Adrenal gland (tissue), 12 donors: ENCODE results near the gene GYPC. TPM values are rescaled to one million over a fixed set of nuclear protein-coding genes. Genes with fewer than 3 reads are reported as not detected.

Experiments used
- DNase-seq, 7 donors: peaks; one replicate each; pipeline ENCODE4 v3.0.0-alpha.2; 2019 to 2020
- H3K27ac ChIP-seq, 5 donors: fragments of 200-600 bp; sonication (generic) in 4 of 5; 1 replicate in 3 of 5; 2 replicates in 2 of 5; pipeline versions ENCODE4 v1.5.1 to v1.8.0; 2016 to 2020; ENCODE audit warnings: mild to moderate bottlenecking in 1 of 5
- H3K27me3 ChIP-seq: fragments of 200-600 bp; 2 replicates; pipeline ENCODE4 v1.8.0; 2021
- H3K36me3 ChIP-seq, 2 donors: fragments of 200-600 bp; replicated peaks in 1 of 2; 1 replicate in 1 of 2; 2 replicates in 1 of 2; pipeline versions ENCODE4 v1.5.1 to v1.8.0; 2018 to 2022
- H3K4me1 ChIP-seq, 2 donors: fragments of 200-600 bp; replicated peaks in 1 of 2; 1 replicate in 1 of 2; 2 replicates in 1 of 2; pipeline versions ENCODE4 v1.5.1 to v1.8.0; 2018 to 2021
- H3K4me3 ChIP-seq, 4 donors: fragments of 200-600 bp; sonication (generic) in 3 of 4; one replicate each; pipeline ENCODE4 v1.5.1; 2016 to 2018
- H3K9me3 ChIP-seq, 3 donors: fragments of 200-600 bp; sonication (generic) in 1 of 3; replicated peaks in 1 of 3; 1 replicate in 2 of 3; 2 replicates in 1 of 3; pipeline versions ENCODE4 v1.5.1 to v1.8.0; 2016 to 2021
- CTCF ChIP-seq, 6 experiments: fragments of 450-650 bp in 4 of 6; fragments of 200-600 bp in 2 of 6; sonication (generic) in 1 of 6; IDR thresholded peaks; 1 replicate in 5 of 6; 2 replicates in 1 of 6; pipeline versions ENCODE4 v1.5.1 to v1.8.0; 2016 to 2021; ENCODE audit warnings: antibody characterized with exemption in 6 of 6, mild to moderate bottlenecking in 2 of 6, moderate library complexity in 1 of 6
- POLR2A ChIP-seq, 2 donors: fragments of 450-650 bp; IDR thresholded peaks; one replicate each; pipeline ENCODE4 v1.6.1; 2017; ENCODE audit warnings: antibody characterized with exemption in 2 of 2, mild to moderate bottlenecking in 2 of 2, moderate library complexity in 1 of 2
- WGBS, 4 donors: extraction: QIAGEN DNeasy Blood & Tissue Kit in 2 of 4; methylation state at CpG; one replicate each; pipeline versions ENCODE4 v1.1.5 to v1.1.7; 2013 to 2017; 5-methylcytosine and 5-hydroxymethylcytosine counted together
- intact Hi-C, 2 donors: fragments of 100-400 bp; cut with DNase I; formaldehyde crosslinking; loops; one replicate each; pipeline versions ENCODE4 v1.14.1 to v1.15.0; 2022 to 2023
- polyA plus RNA-seq, 3 donors: library from polyadenylated mRNA; stranded (reverse); fragments of 200-250 nt in 2 of 3; fragments of 350-450 nt in 1 of 3; fragmentation: Illumina TruSeq in 1 of 3; extraction: RNeasy Lipid Tissue Mini Kit (QIAGEN cat#74804) in 1 of 3; gene quantifications; one replicate each; pipeline ENCODE4 v1.2.3, GENCODE V29; 2013 to 2014
- total RNA-seq, 9 donors: library from RNA; depleted of rRNA in 4 of 9; stranded (reverse); fragments of >200 nt in 4 of 9; fragments of 120-200 nt in 1 of 9; fragmentation: NEBNext Ultra II Directional in 1 of 9; extraction: Animal tissue kit (Norgen Biotek cat#: 25700) in 1 of 9; gene quantifications; one replicate each; pipeline versions ENCODE4 v1.1.0 to v1.2.4, GENCODE V29; 2013 to 2023
- donor health status: healthy with polysubstance abuse.
- donor health status: Bipolar disorder and iron deficiency.
- donor health status: DM: yes; HTN: yes; CAD: no.
- donor health status: DM: no; HTN: no; CAD: no.
- donor health status: DM: no; HTN: no; CAD: no.
- donor health status: DM: yes; HTN: yes; CAD: no.

GYPC gene
- total and polyA plus RNA-seq, 12 donors, result 84.3 to 225 (median 127) TPM

GRCh38 chr2:126717928-126718327 is 62.0 kb downstream of the GYPC start:
- no peak for TF ChIP-seq POLR2A (IDR thresholded peaks at IDR 0.05)
- no peak for TF ChIP-seq CTCF (IDR thresholded peaks at IDR 0.05)
- Histone ChIP-seq H3K4me1 (no peaks in the 10 kb centered on the region), H3K4me3 (no peak overlapping the region), H3K27me3 (no peaks in the 10 kb centered on the region), H3K27ac (no peak overlapping the region), H3K36me3 (no peaks in the 10 kb centered on the region), H3K9me3 (no peaks in the 10 kb centered on the region)
- 82 to 86% (median 84%) methylated on average over 5 of the region's 5 CpGs for WGBS, 4 donors
- peak in 1 of 7 donors; percentile 21 for DNase-seq
- intact Hi-C loops, result no loop called here

GRCh38 chr2:126719191-126719832 is 63.4 kb downstream of the GYPC start:
- peak in 2 of 7 donors; percentile 15 to 67 for DNase-seq
- H3K4me3 ChIP-seq, result no peak overlapping the region
- no peaks in the 10 kb centered on the region for H3K4me1 ChIP-seq
- no peaks in the 10 kb centered on the region for H3K27me3 ChIP-seq
- 47 to 71% (median 65%) methylated on average over 2 to 3 of the region's 3 CpGs for WGBS, 4 donors
- no peaks in the 10 kb centered on the region for H3K36me3 ChIP-seq
- no peaks in the 10 kb centered on the region for H3K9me3 ChIP-seq
- peak overlapping the region in 2 of 5 donors; percentile 21 to 73 for H3K27ac ChIP-seq
- TF ChIP-seq CTCF (IDR thresholded peaks at IDR 0.05) (no peak), POLR2A (IDR thresholded peaks at IDR 0.05) (no peak)
- intact Hi-C loops, result no loop called here

- no peaks in the 10 kb centered on the region for H3K36me3 ChIP-seq
- no peak for TF ChIP-seq POLR2A (IDR thresholded peaks at IDR 0.05)
- no peak for TF ChIP-seq CTCF (IDR thresholded peaks at IDR 0.05)
- no peaks in the 10 kb centered on the region for H3K27me3 ChIP-seq
- H3K4me1 ChIP-seq, result no peaks in the 10 kb centered on the region
- H3K4me3 ChIP-seq, result no peak overlapping the region
- peak overlapping the region in 3 of 5 donors; percentile 21 to 73 (median 29) for H3K27ac ChIP-seq
- WGBS, 4 donors, result 39 to 65% (median 54%) methylated on average over 4 of the region's 4 CpGs
- peak in 1 of 7 donors; percentile 23 for DNase-seq
- H3K9me3 ChIP-seq, result peaks cover 0 to 3% (median 0%) of the 10 kb centered on the region in 3 donors
- intact Hi-C loops, result no loop called here
Observed at GRCh38 chr2:126719833-126720351, 63.9 kb downstream of the GYPC start.

- DNase-seq, result no peak
- H3K27ac ChIP-seq, result peak overlapping the region in 2 of 5 donors; percentile 21 to 73
- WGBS, 4 donors, result 86 to 98% (median 89%) methylated on average over 2 of the region's 2 CpGs
- H3K4me1 ChIP-seq, result no peaks in the 10 kb centered on the region
- H3K36me3 ChIP-seq, result no peaks in the 10 kb centered on the region
- no peak overlapping the region for H3K4me3 ChIP-seq
- intact Hi-C loops, result no loop called here
- peaks cover 0 to 10% (median 0%) of the 10 kb centered on the region in 3 donors for H3K9me3 ChIP-seq
- TF ChIP-seq POLR2A (IDR thresholded peaks at IDR 0.05) (no peak), CTCF (IDR thresholded peaks at IDR 0.05) (no peak)
- no peaks in the 10 kb centered on the region for H3K27me3 ChIP-seq
Observed at GRCh38 chr2:126720638-126721037, 64.7 kb downstream of the GYPC start.
